Activated T-cell treated with anti-CD3 and anti-CD28 coated beads for 1 hour (primary cell): ENCODE measurements around the gene TNPO2.
A peak's percentile ranks its signal among the peaks of the same experiment; 100 is the strongest.
"Not testable (repeated sequence)": the region's sequence is repeated elsewhere in the genome, so short reads cannot be mapped to it uniquely, and the experiment has no call there.

Experiments used
- DNase-seq: peaks from one replicate; pipeline ENCODE4 v3.0.0-alpha.2; 2020; ENCODE audit warnings: low read depth

The TNPO2 gene

DNA sequence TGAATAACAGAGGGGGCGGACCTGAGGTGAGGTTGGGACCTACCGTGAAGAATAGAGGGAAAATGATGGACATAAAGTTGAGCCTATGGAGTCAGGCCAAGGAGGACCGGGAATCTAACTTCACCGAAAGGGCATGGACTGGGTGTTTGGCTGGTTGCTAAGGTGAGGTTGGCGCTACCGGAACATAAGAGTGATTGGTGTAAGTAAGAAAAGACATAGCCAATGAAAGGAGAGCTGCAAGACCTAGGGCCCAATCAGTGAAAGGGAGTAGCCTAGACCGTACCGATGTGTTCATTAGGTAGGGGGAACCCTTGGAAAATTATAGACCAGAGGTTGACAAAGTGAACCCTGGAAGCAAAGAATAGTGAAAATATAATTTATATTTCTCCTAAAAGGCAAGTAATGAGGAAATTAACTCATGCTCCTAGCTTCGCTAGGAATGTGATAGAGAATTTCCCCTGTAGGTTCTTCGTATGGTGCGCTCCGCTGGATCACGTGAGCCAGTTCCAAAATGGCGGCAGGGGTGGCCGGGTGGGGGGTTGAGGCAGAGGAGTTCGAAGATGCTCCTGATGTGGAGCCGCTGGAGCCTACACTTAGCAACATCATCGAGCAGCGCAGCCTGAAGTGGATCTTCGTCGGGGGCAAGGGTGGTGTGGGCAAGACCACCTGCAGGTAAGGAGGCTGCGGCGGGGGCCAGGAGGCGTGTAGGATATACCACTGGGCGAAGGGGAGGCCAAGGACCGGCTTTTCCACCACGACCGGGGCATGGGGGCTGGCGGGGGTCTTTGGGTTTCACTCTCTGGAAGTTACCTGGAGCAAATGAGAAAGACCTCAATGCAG is 13.5 kb upstream of the TNPO2 start, which contains the start of gene GET3:
Gene GET3 (plus strand): TSS at position 503 of the 840 bp plus-strand sequence. CDS start 9 bp downstream, at position 512.
- peak; percentile 70 for DNase-seq

DNA sequence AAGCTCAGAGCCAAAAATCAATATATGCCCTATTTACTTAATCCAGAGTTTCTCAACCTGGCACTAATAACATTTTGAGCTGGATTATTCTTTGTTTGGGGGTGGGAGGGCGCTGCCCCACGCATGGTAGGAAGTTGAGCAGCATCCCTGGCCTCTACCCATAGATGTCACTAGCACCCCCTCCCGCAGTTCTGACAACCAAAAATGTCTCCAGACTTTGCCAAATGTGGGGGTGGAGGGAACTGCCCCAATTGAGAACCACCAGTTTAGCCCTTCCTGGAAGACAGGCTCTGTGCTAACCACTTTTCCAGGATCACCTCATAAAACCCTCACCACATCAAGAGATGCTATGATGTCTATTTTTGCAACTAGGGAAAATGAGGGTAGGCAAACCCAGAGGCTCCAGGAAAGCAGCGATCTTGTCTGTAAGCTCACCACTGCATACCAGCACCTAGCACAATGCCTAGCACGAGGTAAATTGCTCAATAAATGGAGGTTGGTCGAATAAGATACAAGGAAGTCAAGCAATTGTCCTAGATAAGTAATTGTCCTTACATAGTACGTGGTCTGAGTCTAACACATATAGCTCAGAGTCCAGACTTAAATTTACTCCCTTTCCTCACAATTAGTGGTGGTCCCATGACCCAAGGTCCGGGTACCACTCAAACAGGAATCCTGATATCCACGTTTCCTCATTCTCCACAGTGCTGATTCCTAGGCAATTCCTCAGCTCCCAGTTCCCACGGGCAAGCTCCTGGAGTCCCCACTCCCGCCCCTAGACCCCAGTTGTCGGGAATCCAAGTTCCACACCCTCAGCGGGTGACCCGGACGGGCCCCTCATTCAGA is 9.9 kb upstream of the TNPO2 start:
- DNase-seq: no peak

DNA sequence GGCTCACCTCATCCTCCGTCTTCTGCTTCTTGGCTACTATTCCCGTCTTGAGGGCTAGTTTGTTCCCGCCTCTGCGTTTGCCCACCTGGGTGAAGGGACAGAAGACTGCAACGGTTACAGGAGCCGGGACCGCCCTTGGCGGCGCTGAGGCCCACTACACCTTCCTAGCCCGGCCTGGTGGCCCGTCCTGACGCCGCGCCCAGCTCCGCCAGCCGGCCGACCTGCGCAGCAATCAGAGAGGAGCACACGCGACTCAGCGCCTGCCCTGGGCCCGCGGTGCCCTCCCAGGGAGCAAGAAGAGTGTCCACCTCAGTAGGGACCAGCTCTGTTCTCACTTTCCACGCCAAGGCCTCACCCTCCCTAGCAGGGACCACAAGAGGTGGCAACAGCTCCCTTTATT is 7.6 kb upstream of the TNPO2 start:
- DNase-seq: no peak

DNA sequence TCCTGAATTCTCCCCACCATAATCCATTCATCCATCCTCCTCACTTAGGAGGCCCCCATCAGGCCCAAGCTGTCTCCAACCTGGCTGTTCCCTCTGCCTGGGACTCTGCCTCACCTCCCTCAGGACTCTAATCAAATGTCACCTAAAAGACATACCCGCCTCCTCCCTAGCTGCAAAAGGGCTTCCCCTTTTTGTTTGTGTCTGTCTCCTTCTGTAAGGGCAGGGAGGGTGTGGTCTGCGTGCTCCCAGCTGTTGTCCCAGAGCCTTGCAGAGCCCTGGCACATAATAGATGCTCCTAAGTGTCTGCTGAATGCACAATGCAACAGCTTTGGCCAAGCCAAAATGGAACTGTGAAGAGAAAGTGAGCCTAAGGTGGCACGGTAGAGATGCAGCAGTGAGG is 6.3 kb upstream of the TNPO2 start:
- no peak for DNase-seq

DNA sequence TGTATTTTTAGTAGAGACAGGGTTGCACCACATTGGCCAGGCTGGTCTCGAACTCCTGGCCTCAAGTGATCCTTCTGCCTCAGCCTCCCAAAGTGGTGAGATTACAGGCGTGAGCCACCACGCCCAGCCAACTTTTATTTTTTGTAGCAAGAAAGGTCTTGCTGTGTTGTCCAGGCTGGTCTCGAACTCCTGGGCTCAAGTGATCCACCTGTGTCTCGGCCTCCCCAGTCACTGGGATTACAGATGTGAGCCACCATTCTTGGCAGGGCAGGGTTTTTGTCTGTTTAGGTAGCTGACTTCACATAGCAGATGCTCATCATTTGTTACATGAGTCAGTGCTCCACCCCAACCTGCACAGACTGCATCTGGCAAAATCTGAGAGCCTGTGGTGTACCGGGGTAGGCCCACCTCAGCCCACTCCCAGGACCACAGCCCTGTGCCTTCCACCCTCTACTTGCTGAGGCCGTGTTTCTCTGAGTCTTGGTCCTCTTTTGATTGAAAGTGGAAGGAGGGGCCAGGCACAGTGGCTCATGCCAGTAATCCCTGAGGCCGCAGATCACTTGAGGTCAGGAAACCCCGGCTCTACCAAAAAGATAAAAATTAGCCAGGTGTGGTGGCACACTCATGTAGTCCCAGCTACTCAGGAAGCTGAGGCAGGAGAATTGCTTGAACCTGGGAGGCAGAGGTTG is 4.2 kb upstream of the TNPO2 start:
- DNase-seq: no peak

DNA sequence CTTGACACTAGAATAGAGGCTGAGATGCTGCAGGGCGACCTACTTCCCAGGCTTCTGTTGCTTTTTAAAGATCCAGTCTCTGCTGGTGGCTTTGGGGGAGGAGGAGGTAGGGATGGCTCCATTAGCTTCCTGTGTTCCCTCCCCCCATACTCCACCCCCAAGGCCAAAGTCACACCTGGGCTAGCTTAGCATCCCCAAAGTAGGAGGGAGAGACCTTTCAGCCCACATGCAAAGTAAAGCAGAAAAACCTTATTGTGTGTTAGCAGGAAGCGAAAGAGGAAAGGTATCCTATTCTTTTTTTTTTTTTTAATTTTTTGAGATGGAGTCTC is 3.2 kb upstream of the TNPO2 start:
- no peak for DNase-seq

DNA sequence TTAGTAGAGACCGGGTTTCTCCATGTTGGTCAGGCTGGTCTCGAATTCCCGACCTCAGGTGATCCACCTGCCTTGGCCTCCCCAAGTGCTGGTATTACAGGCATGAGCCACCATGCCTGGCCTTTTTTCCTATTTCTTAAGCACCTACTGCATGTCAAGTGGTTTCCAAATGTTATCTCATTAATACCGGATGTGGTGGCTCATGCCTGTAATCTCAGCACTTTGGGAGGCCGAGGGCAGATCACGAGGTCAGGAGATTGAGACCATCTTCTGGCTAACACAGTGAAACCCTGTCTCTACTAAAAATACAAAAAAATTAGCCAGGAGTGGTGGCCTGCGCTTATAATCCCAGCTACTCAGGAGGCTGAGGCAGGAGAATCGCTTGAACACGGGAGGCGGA is 1.9 kb upstream of the TNPO2 start:
- not testable (repeated sequence) for DNase-seq

DNA sequence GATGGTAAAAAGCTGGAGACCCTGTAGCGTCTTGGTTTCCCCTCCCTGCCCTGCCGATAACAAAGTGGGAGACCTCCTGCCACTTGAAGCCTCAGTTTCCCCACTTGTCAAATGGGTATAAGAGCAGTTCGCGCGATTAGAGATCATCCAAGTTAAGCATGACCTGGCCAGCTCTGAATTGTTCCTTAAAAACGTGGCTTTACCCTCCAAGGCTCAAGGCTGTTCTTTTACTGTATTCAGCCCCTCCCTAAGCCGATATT is 421 bp downstream of the TNPO2 start:
- no peak for DNase-seq

DNA sequence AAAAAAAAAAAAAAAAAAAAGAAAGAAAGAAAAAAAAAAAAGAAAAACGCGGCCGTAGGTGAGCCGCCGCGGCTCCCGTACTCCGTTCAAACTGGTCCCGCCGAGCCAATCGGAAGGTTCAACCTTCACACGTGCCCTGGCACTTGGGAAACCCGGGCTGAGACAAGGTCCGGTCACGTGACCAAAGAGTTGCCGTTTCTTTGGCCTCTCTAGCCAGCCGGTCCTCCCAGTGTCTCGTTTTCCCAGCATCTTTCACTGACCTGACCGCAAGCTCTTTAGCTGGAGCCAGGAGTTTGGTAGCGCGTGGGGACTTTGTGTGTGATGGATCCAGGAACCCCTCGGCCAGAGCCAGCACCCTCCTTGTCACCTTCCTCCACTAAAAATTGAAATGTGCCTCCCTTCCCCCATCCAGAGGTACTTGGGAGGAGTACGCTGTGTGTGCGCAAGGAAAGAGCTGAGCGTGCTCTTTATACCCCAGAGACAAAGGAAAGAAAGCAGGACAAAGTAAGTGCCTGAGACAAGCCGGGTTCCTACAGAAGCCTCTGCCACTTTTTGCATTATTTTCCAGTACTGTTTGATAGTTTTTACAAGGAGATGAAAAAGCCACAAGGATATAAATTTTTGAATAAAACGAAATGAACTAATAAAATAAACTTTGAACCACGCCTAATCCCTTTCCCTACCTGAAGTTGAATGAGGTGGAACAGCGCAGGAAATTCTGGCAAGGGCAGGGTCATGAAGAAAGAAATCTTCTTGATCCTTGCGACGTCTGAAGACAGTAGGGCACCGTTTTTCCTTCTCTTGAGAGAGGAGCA is 959 bp downstream of the TNPO2 start:
- DNase-seq: peak; percentile 88

DNA sequence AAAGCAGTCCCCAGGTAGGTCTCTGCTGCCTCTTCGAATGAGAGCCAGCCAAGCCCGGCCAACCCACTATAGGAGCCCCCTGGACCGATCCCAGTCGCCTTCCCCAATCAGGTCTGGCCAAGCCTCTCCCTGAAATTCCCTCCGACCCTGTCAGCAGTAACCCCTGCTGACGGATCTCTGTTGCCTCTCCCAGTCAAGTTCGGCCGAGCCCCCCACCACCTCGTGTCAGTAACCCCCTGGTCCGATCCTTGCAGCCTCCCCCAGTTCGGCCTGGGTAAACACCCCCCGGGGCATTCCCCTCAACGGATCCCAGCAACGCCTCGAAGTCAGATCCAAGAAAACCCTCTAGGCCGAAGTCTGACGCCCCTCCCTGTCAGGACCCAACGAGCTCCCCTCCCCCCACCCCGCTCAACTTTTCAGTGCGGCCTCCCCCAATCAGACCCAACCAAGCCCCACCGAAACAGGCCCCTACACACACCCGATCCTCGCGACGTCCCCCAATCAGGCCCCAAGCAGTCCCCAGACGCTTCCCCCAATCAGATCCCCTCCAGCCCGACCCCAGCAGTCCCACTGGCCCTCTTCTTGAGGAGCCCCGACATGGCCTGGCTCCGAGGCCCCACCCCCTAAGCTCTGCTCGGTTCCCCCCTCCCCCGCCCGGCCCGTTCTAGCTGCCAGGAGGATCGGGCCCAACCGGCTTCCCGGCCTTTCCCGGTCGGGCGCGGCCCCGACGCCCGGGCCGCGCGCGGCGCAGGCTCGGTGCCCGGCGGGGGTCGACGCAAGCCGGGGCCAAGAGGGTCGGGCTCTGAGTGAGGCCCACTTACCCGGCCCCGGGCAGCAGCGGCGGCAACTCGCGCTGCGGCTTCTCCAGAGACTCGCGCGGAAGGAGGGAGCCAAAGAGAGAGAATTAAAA is 1.8 kb downstream of the TNPO2 start:
- DNase-seq: peak; percentile 38

DNA sequence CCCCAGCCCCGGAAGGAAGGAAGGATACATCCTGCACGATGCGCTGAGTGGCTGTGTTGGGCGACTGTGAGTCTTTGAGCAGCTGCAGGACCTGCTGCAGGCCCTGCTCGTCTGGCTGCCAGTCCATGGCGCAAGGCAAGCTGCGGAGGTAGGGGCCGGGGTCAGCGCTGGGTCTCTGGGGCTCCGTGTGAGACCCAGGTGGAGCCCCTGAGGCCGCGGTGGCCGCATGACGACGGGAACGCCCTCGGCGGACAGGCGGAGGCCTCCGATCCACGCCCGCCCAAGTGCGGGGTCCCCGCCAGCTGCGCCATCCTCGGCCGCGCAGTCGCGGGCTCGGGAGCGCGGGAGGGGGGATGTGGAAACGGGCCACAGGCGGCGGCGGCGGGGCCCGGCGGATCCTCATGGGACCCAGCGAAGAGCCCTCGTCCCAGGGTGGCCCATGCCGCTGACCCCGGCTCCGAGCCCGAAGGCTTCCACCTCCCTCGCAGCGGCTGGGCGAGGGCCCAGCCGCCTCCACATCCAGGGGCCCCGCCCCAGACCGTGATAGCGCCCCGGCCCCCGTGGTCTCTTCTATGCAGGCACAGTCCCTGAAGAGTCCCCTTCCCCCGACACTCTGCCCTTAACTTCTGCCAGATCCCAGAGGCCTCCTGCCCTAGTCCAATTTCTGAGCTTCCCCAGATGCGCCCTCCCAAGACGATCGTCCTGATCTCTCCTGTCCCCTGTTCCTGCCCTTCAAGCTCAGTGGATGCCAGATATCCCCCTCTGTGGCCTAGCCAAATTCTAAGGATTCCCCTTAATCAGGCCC is 2.7 kb downstream of the TNPO2 start:
- DNase-seq: no peak

DNA sequence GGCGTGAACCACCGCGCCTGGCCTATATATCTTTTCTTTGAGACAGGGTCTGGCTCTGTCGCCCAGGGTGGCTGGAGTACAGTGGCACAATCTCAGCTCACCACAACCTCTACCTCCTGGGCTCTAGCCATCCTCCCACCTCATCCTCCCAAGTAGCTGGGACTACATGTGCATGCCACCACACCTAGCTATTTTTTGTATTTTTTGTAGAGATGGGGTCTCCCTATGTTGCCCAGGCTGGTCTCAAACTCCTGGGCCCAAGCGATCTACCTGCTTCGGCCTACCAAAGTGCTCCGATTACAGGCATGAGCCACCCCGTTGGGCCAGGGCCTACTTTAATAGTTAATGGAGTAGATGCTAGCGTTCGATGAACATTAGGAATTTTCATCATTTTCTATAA is 3.4 kb downstream of the TNPO2 start:
- DNase-seq: no peak

DNA sequence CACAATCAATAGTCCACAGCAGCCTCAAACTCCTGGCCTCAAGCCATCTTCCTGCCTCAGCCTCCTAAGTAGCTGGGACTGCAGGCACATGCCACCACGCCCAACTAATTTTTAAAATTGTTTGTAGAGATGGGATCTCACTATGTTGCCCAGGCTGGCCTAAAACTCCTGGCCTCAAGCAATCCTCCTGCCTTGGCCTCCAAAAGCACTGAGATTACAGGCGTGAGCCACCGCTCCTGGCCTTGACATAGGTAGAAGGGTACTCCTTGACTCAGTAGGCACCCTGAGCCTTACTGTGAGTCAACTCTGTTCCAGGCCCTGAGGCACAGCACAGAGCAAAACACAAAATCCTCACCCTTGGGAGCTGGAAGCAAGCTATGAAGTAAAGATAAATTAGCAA is 7.8 kb downstream of the TNPO2 start:
- no peak for DNase-seq

DNA sequence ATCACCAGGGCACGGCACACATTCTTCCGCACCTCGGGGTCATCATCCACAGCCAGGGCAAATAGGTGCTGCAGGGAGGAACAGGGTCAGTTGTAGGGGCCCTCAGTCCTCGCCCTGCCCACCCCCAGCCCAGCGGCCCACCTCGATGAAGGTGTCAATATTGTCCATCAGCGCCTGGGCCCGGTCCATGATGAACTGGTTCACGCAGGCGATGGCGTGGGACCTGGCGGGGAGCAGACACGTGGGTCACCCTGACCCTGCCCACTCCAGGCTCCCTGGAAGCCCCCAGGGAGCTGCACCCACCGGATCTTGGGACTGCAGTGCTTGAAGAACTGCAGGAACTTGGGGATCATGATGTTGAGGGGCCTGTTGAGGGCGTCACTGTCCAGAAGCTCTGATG is 8.6 kb downstream of the TNPO2 start:
- no peak for DNase-seq

DNA sequence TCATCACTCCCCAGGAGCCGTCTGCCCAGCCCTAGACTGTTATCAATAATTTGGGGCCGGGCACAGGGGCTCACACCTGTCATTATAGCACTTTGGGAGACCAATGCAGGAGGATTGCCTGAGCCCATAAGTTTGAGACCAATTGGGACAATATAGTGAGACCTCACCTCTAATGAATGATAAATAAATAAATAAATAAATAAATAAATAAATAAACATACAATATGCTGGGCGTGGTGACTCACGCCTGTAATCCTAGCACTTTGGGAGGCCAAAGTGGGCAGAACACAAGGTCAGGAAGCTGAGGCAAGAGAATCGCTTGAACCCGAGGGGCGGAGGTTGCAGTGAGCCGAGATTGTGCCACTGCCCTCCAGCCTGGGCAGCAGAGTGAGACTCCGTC is 10.4 kb downstream of the TNPO2 start:
- not testable (repeated sequence) for DNase-seq

DNA sequence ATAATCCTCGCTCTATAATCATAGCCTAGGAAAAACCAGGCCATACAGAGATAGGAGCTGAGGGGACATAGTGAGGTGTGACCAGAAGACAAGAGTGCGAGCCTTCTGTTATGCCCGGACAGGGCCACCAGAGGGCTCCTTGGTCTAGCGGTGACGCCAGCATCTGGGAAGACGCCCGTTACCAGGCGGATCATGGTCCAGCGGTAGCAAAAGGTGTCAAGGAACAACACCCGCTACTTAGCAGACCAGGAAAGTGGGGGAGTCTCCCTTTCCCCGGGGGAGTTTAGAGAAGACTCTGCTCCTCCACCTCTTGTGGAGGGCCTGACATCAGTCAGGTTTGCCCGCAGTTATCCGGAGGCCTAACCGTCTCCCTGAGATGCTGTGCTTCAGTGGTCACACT is 11.7 kb downstream of the TNPO2 start:
- DNase-seq: not testable (repeated sequence)

DNA sequence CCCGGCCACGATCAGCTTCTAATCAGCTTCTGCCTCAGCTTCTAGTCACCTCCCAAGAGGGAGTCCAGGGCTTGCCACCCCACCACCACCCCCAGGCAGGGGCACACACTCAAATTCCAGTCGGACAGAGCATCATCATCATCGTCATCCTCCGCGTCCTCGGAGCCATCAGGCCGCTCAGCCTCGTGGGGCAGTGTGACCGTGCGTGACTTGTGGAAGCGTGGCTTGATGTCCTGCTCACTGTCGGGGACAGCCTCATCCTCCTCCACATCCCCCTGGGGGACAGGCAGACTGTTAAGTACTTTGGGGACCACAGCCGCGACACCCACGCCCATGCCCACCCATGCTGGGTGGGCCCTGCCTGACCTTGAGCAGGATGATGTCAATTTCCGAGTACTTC is 12.5 kb downstream of the TNPO2 start:
- no peak for DNase-seq

DNA sequence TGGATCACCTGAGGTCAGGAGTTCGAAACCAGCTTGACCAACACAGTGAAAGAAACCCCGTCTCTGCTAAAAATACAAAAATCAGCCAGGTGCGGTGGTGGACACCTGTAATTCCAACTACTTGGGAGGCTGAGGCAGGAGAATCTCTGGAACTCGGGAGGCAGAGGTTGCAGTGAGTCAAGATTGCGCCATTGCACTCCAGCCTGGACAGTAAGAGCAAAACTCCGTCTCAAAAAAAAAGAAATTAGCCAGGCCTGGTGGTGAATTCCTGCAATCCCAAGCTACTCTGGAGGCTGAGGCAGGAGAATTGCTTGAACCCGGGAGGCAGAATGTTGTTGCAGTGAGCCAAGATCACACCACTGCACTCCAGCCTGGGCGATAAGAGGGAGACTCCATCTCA is 15.1 kb downstream of the TNPO2 start:
- no peak for DNase-seq

DNA sequence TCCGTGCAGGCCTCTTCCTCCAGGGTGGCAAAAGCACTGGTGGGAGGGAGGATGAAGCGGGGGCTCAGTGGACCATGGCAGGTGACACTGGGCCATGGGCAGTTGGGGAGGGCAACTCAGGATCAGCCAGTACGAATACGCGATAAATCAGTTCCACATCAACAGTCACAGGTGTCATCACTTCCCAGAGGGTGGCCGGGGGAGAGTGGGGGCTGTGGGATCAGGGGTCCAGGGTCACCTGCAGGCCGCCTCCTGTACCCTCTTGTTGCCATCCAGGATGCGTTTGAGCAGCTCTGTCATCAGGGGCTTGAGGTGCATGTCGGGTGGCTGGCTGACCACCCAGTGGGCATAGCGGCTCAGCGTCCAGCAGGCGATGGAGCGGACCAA is 17.4 kb downstream of the TNPO2 start:
- no peak for DNase-seq

DNA sequence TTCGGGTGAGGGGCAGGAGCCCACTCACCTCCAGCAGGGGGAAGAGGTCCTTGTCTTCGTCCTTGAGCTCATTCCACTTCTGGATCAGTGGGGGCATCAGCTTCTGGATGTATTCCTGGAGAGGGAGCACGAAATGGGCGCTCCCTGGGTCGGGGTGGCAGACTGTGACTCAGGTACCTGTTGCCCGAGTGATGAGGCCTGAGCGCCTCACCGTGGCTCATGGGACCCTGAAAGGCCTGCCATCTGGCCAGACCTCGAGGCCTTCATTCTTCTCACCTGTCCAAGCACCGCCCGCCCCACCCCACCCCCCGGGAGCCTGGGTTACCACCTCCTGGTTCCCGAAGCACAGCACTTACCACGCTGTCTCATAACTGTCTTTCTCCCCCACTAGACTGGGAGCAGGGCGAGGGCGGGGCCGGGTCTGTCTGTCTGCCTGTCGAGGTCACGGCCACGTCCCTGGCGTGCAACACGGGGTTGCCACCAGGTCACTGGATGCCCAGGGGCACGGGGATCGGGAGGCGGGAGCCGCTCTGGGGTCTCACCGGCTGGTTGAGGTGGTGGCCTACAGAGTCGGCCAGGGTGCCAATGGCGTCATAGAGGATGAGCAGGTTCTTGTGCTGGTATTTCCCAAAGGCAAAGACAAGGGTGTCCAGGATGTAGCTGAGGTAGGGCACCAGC is 17.9 kb downstream of the TNPO2 start:
- no peak for DNase-seq
